Measurements from ENCODE around the gene KHK.

GRCh38 chr2:27073782-27074181 lies 12.8 kb upstream of the KHK start:
- no peak for TF ChIP-seq CTCF (IDR thresholded peaks at IDR 0.05)
- TF ChIP-seq POLR2AphosphoS5 (IDR thresholded peaks at IDR 0.05), result no peak
- no peak for TF ChIP-seq EP300 (IDR thresholded peaks at IDR 0.05)
- no peak for TF ChIP-seq POLR2A (IDR thresholded peaks at IDR 0.05)
